Measurements from ENCODE around the gene LAMA5.

LAMA5 gene

GRCh38 chr20:62333820-62334595, 33.1 kb downstream of the LAMA5 start:
- peaks cover 0 to 4% of the 10 kb centered on the region in 2 donors for H3K36me3 ChIP-seq (ENCODE audit: control insufficient read depth in 2 of 2, insufficient read depth in 2 of 2, low read length in 2 of 2)
- no peak overlapping the region for H3K27ac ChIP-seq (ENCODE audit: low read depth in 2 of 2, low read length in 2 of 2)
- H3K4me3 ChIP-seq (ENCODE audit: low read length in 2 of 2) = no peak overlapping the region
- H3K27me3 ChIP-seq (ENCODE audit: control insufficient read depth in 2 of 2, insufficient read depth in 2 of 2, low read length in 2 of 2) = no peaks in the 10 kb centered on the region
- no peaks in the 10 kb centered on the region for H3K9me3 ChIP-seq (ENCODE audit: control insufficient read depth in 2 of 2, low read length in 2 of 2)
- no peak overlapping the region for H3K9ac ChIP-seq (ENCODE audit: low read depth in 1 of 2, low read length in 2 of 2)
- H3K4me1 ChIP-seq (ENCODE audit: control insufficient read depth in 2 of 2, insufficient read depth in 2 of 2, low read length in 2 of 2) = peaks cover 0 to 8% of the 10 kb centered on the region in 2 donors

- Histone ChIP-seq H3K9me3 (ENCODE audit: control insufficient read depth in 2 of 2, low read length in 2 of 2) (no peaks in the 10 kb centered on the region), H3K9ac (ENCODE audit: low read depth in 1 of 2, low read length in 2 of 2) (no peak overlapping the region), H3K27ac (ENCODE audit: low read depth in 2 of 2, low read length in 2 of 2) (no peak overlapping the region), H3K4me1 (ENCODE audit: control insufficient read depth in 2 of 2, insufficient read depth in 2 of 2, low read length in 2 of 2) (peaks cover 0 to 8% of the 10 kb centered on the region in 2 donors), H3K27me3 (ENCODE audit: control insufficient read depth in 2 of 2, insufficient read depth in 2 of 2, low read length in 2 of 2) (no peaks in the 10 kb centered on the region), H3K36me3 (ENCODE audit: control insufficient read depth in 2 of 2, insufficient read depth in 2 of 2, low read length in 2 of 2) (peaks cover 0 to 3% of the 10 kb centered on the region in 2 donors), H3K4me3 (ENCODE audit: low read length in 2 of 2) (no peak overlapping the region)
Observed at GRCh38 chr20:62332989-62333819, 33.9 kb downstream of the LAMA5 start.

- no peak overlapping the region for H3K9ac ChIP-seq (ENCODE audit: low read depth in 1 of 2, low read length in 2 of 2)
- no peaks in the 10 kb centered on the region for H3K9me3 ChIP-seq (ENCODE audit: control insufficient read depth in 2 of 2, low read length in 2 of 2)
- H3K4me1 ChIP-seq (ENCODE audit: control insufficient read depth in 2 of 2, insufficient read depth in 2 of 2, low read length in 2 of 2) = peaks cover 0 to 8% of the 10 kb centered on the region in 2 donors
- no peaks in the 10 kb centered on the region for H3K27me3 ChIP-seq (ENCODE audit: control insufficient read depth in 2 of 2, insufficient read depth in 2 of 2, low read length in 2 of 2)
- no peak overlapping the region for H3K27ac ChIP-seq (ENCODE audit: low read depth in 2 of 2, low read length in 2 of 2)
- H3K36me3 ChIP-seq (ENCODE audit: control insufficient read depth in 2 of 2, insufficient read depth in 2 of 2, low read length in 2 of 2) = peaks cover 0 to 2% of the 10 kb centered on the region in 2 donors
- H3K4me3 ChIP-seq (ENCODE audit: low read length in 2 of 2) = no peak overlapping the region
Observed at GRCh38 chr20:62332421-62332820, 34.7 kb downstream of the LAMA5 start.

- H3K27ac ChIP-seq (ENCODE audit: low read depth in 2 of 2, low read length in 2 of 2) = no peak overlapping the region
- H3K4me3 ChIP-seq (ENCODE audit: low read length in 2 of 2) = no peak overlapping the region
- H3K9ac ChIP-seq (ENCODE audit: low read depth in 1 of 2, low read length in 2 of 2) = no peak overlapping the region
- H3K9me3 ChIP-seq (ENCODE audit: control insufficient read depth in 2 of 2, low read length in 2 of 2) = no peaks in the 10 kb centered on the region
- H3K4me1 ChIP-seq (ENCODE audit: control insufficient read depth in 2 of 2, insufficient read depth in 2 of 2, low read length in 2 of 2) = peaks cover 0 to under 1% of the 10 kb centered on the region in 2 donors
- no peaks in the 10 kb centered on the region for H3K27me3 ChIP-seq (ENCODE audit: control insufficient read depth in 2 of 2, insufficient read depth in 2 of 2, low read length in 2 of 2)
- H3K36me3 ChIP-seq (ENCODE audit: control insufficient read depth in 2 of 2, insufficient read depth in 2 of 2, low read length in 2 of 2) = peaks cover 0 to under 1% of the 10 kb centered on the region in 2 donors
Observed at GRCh38 chr20:62331347-62331746, 35.8 kb downstream of the LAMA5 start.

- no peak overlapping the region for H3K27ac ChIP-seq (ENCODE audit: low read depth in 2 of 2, low read length in 2 of 2)
- H3K4me3 ChIP-seq (ENCODE audit: low read length in 2 of 2) = no peak overlapping the region
- peaks cover 0 to 2% of the 10 kb centered on the region in 2 donors for H3K36me3 ChIP-seq (ENCODE audit: control insufficient read depth in 2 of 2, insufficient read depth in 2 of 2, low read length in 2 of 2)
- H3K9me3 ChIP-seq (ENCODE audit: control insufficient read depth in 2 of 2, low read length in 2 of 2) = no peaks in the 10 kb centered on the region
- H3K27me3 ChIP-seq (ENCODE audit: control insufficient read depth in 2 of 2, insufficient read depth in 2 of 2, low read length in 2 of 2) = no peaks in the 10 kb centered on the region
- H3K4me1 ChIP-seq (ENCODE audit: control insufficient read depth in 2 of 2, insufficient read depth in 2 of 2, low read length in 2 of 2) = no peaks in the 10 kb centered on the region
- H3K9ac ChIP-seq (ENCODE audit: low read depth in 1 of 2, low read length in 2 of 2) = no peak overlapping the region
Observed at GRCh38 chr20:62330576-62331317, 36.4 kb downstream of the LAMA5 start.

- Histone ChIP-seq H3K27ac (ENCODE audit: low read depth in 2 of 2, low read length in 2 of 2) (no peak overlapping the region), H3K4me3 (ENCODE audit: low read length in 2 of 2) (no peak overlapping the region)
Observed at GRCh38 chr20:62329389-62330377, 37.4 kb downstream of the LAMA5 start.

GRCh38 chr20:62328684-62329388, 38.3 kb downstream of the LAMA5 start:
- no peaks in the 10 kb centered on the region for H3K9me3 ChIP-seq (ENCODE audit: control insufficient read depth in 2 of 2, low read length in 2 of 2)
- H3K4me1 ChIP-seq (ENCODE audit: control insufficient read depth in 2 of 2, insufficient read depth in 2 of 2, low read length in 2 of 2) = no peaks in the 10 kb centered on the region
- H3K27me3 ChIP-seq (ENCODE audit: control insufficient read depth in 2 of 2, insufficient read depth in 2 of 2, low read length in 2 of 2) = no peaks in the 10 kb centered on the region
- H3K27ac ChIP-seq (ENCODE audit: low read depth in 2 of 2, low read length in 2 of 2) = no peak overlapping the region
- no peak overlapping the region for H3K9ac ChIP-seq (ENCODE audit: low read depth in 1 of 2, low read length in 2 of 2)
- H3K4me3 ChIP-seq (ENCODE audit: low read length in 2 of 2) = no peak overlapping the region
- H3K36me3 ChIP-seq (ENCODE audit: control insufficient read depth in 2 of 2, insufficient read depth in 2 of 2, low read length in 2 of 2) = peaks cover 0 to 6% of the 10 kb centered on the region in 2 donors

More at GRCh38 chr20:62329389-62330377, 37.4 kb downstream of the LAMA5 start:
- Histone ChIP-seq H3K27me3 (ENCODE audit: control insufficient read depth in 2 of 2, insufficient read depth in 2 of 2, low read length in 2 of 2) (no peaks in the 10 kb centered on the region), H3K9ac (ENCODE audit: low read depth in 1 of 2, low read length in 2 of 2) (no peak overlapping the region), H3K9me3 (ENCODE audit: control insufficient read depth in 2 of 2, low read length in 2 of 2) (no peaks in the 10 kb centered on the region), H3K4me1 (ENCODE audit: control insufficient read depth in 2 of 2, insufficient read depth in 2 of 2, low read length in 2 of 2) (no peaks in the 10 kb centered on the region), H3K36me3 (ENCODE audit: control insufficient read depth in 2 of 2, insufficient read depth in 2 of 2, low read length in 2 of 2) (peaks cover 0 to 5% of the 10 kb centered on the region in 2 donors)

GRCh38 chr20:62327726-62328495, 39.2 kb downstream of the LAMA5 start:
- Histone ChIP-seq H3K27ac (ENCODE audit: low read depth in 2 of 2, low read length in 2 of 2) (no peak overlapping the region), H3K4me3 (ENCODE audit: low read length in 2 of 2) (no peak overlapping the region), H3K9ac (ENCODE audit: low read depth in 1 of 2, low read length in 2 of 2) (no peak overlapping the region), H3K36me3 (ENCODE audit: control insufficient read depth in 2 of 2, insufficient read depth in 2 of 2, low read length in 2 of 2) (peaks cover 0 to 6% of the 10 kb centered on the region in 2 donors), H3K27me3 (ENCODE audit: control insufficient read depth in 2 of 2, insufficient read depth in 2 of 2, low read length in 2 of 2) (no peaks in the 10 kb centered on the region), H3K4me1 (ENCODE audit: control insufficient read depth in 2 of 2, insufficient read depth in 2 of 2, low read length in 2 of 2) (no peaks in the 10 kb centered on the region), H3K9me3 (ENCODE audit: control insufficient read depth in 2 of 2, low read length in 2 of 2) (no peaks in the 10 kb centered on the region)
